ENCODE measurements around the gene BST1. TPM values are rescaled to one million over a fixed set of nuclear protein-coding genes. Genes with fewer than 3 reads are reported as not detected.
"Not testable (repeated sequence)": the region's sequence is repeated elsewhere in the genome, so short reads cannot be mapped to it uniquely, and the experiment has no call there.

BST1 gene
- total RNA-seq, 1 experiment from 2014 or later = 3.0 TPM

- H3K27me3 ChIP-seq (ENCODE audit: control insufficient read depth, insufficient read depth, low read length) = peaks cover 2% of the 10 kb centered on the region; the same call in 1 of the 2 replicates
- H3K4me3 ChIP-seq (ENCODE audit: low read depth in 2 of 2, low read length in 2 of 2) = no peak overlapping the region
- no peaks in the 10 kb centered on the region for H3K4me1 ChIP-seq (ENCODE audit: control insufficient read depth, insufficient read depth, low read length)
- H3K36me3 ChIP-seq (ENCODE audit: control insufficient read depth, insufficient read depth, low read length) = no peaks in the 10 kb centered on the region
- no peak for TF ChIP-seq SIN3A (IDR thresholded peaks at IDR 0.05; ENCODE audit: borderline replicate concordance, insufficient read depth, low read depth, low read length)
- TF ChIP-seq, protein P1, sequence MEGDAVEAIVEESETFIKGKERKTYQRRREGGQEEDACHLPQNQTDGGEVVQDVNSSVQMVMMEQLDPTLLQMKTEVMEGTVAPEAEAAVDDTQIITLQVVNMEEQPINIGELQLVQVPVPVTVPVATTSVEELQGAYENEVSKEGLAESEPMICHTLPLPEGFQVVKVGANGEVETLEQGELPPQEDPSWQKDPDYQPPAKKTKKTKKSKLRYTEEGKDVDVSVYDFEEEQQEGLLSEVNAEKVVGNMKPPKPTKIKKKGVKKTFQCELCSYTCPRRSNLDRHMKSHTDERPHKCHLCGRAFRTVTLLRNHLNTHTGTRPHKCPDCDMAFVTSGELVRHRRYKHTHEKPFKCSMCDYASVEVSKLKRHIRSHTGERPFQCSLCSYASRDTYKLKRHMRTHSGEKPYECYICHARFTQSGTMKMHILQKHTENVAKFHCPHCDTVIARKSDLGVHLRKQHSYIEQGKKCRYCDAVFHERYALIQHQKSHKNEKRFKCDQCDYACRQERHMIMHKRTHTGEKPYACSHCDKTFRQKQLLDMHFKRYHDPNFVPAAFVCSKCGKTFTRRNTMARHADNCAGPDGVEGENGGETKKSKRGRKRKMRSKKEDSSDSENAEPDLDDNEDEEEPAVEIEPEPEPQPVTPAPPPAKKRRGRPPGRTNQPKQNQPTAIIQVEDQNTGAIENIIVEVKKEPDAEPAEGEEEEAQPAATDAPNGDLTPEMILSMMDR (IDR thresholded peaks at IDR 0.05) = no peak
- no peak for TF ChIP-seq TCF7L2 (IDR thresholded peaks at IDR 0.05; ENCODE audit: low read depth, low read length)
- no peak for TF ChIP-seq REST (IDR thresholded peaks at IDR 0.05; ENCODE audit: insufficient read depth in 1 of 2, low read depth in 2 of 2, low read length in 1 of 2)
- TF ChIP-seq POLR2AphosphoS5 (IDR thresholded peaks at IDR 0.05; ENCODE audit: low read depth, low read length) = no peak
- in situ Hi-C loops (cut with HindIII; ENCODE audit: low pct_unique_long_range_greater_than_20kb, low sequenced_read_pairs) = no loop called here
- no peaks in the 10 kb centered on the region for H3K9me3 ChIP-seq (ENCODE audit: control insufficient read depth, insufficient read depth, low read depth, low read length)
- DNase-seq (ENCODE audit: low read depth, low spot score) (no peak), ATAC-seq (no peak)
- intact Hi-C loops (cut with micrococcal nuclease; ENCODE audit: unreplicated experiment) = no loop called here
- CTCF ChIA-PET = no interaction called here
- no peak overlapping the region for H3K27ac ChIP-seq (ENCODE audit: low read length)
- BruUV-seq (replicated peaks) = no TSS peak
- POLR2A ChIA-PET = no interaction called here
These were observed 54.2 kb downstream of the BST1 start for GRCh38 chr4:15757054-15757453.

GRCh38 chr4:15758294-15758693 lies 55.4 kb downstream of the BST1 start:
- Histone ChIP-seq H3K9me3 (ENCODE audit: control insufficient read depth, insufficient read depth, low read depth, low read length) (no peaks in the 10 kb centered on the region), H3K27me3 (ENCODE audit: control insufficient read depth, insufficient read depth, low read length) (peaks cover 2% of the 10 kb centered on the region; the same call in 1 of the 2 replicates), H3K36me3 (ENCODE audit: control insufficient read depth, insufficient read depth, low read length) (no peaks in the 10 kb centered on the region), H3K27ac (ENCODE audit: low read length) (no peak overlapping the region), H3K4me3 (ENCODE audit: low read depth in 2 of 2, low read length in 2 of 2) (no peak overlapping the region), H3K4me1 (ENCODE audit: control insufficient read depth, insufficient read depth, low read length) (no peaks in the 10 kb centered on the region)
- POLR2A ChIA-PET = no interaction called here
- intact Hi-C loops (cut with micrococcal nuclease; ENCODE audit: unreplicated experiment) = no loop called here
- CTCF ChIA-PET = no interaction called here
- ATAC-seq (no peak), DNase-seq (ENCODE audit: low read depth, low spot score) (no peak)
- in situ Hi-C loops (cut with HindIII; ENCODE audit: low pct_unique_long_range_greater_than_20kb, low sequenced_read_pairs) = no loop called here
- TF ChIP-seq SIN3A (IDR thresholded peaks at IDR 0.05; ENCODE audit: borderline replicate concordance, insufficient read depth, low read depth, low read length) = no peak
- TF ChIP-seq TCF7L2 (IDR thresholded peaks at IDR 0.05; ENCODE audit: low read depth, low read length) = no peak
- no peak for TF ChIP-seq POLR2AphosphoS5 (IDR thresholded peaks at IDR 0.05; ENCODE audit: low read depth, low read length)
- TF ChIP-seq, protein P1 (IDR thresholded peaks at IDR 0.05) = no peak
- TF ChIP-seq REST (IDR thresholded peaks at IDR 0.05; ENCODE audit: insufficient read depth in 1 of 2, low read depth in 2 of 2, low read length in 1 of 2) = no peak
- BruUV-seq (replicated peaks) = no TSS peak

DNA sequence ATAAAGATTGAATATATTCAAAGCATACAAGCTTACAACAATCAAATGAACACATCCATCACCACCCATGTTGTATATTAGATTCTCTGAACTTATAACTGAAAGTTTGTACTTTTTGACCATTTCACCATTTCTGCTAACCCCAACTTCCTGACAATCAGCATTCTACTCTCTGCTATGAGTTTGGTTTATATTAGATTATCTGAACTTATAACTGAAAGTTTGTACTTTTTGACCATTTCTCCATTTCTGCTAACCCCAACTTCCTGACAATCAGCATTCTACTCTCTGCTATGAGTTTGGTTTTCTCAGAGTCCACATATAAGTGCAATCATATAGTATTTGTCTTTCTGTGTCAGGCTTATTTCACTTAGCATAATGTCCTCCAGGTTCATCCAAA lies 59.6 kb downstream of the BST1 start:
- intact Hi-C loops (cut with micrococcal nuclease; ENCODE audit: unreplicated experiment); in situ Hi-C loops (cut with HindIII; ENCODE audit: low pct_unique_long_range_greater_than_20kb, low sequenced_read_pairs); POLR2A ChIA-PET; DNase-seq (ENCODE audit: low read depth, low spot score); H3K27me3 ChIP-seq (ENCODE audit: control insufficient read depth, insufficient read depth, low read length); H3K4me1 ChIP-seq (ENCODE audit: control insufficient read depth, insufficient read depth, low read length); H3K4me3 ChIP-seq (ENCODE audit: low read depth in 2 of 2, low read length in 2 of 2); CTCF ChIA-PET; H3K9me3 ChIP-seq (ENCODE audit: control insufficient read depth, insufficient read depth, low read depth, low read length); H3K27ac ChIP-seq (ENCODE audit: low read length); ATAC-seq; BruUV-seq (replicated peaks); H3K36me3 ChIP-seq (ENCODE audit: control insufficient read depth, insufficient read depth, low read length): not testable (repeated sequence)
